Measurements from ENCODE around the gene BEST1. TPM values are rescaled to one million over a fixed set of nuclear protein-coding genes. Genes with fewer than 3 reads are reported as not detected.

The BEST1 gene
- total and polyA plus RNA-seq, 2 of the 13 experiments (the other 11 are each of a cell fraction or from before 2014, with no cell fraction given), result 0.09 to 0.65 TPM

DNA sequence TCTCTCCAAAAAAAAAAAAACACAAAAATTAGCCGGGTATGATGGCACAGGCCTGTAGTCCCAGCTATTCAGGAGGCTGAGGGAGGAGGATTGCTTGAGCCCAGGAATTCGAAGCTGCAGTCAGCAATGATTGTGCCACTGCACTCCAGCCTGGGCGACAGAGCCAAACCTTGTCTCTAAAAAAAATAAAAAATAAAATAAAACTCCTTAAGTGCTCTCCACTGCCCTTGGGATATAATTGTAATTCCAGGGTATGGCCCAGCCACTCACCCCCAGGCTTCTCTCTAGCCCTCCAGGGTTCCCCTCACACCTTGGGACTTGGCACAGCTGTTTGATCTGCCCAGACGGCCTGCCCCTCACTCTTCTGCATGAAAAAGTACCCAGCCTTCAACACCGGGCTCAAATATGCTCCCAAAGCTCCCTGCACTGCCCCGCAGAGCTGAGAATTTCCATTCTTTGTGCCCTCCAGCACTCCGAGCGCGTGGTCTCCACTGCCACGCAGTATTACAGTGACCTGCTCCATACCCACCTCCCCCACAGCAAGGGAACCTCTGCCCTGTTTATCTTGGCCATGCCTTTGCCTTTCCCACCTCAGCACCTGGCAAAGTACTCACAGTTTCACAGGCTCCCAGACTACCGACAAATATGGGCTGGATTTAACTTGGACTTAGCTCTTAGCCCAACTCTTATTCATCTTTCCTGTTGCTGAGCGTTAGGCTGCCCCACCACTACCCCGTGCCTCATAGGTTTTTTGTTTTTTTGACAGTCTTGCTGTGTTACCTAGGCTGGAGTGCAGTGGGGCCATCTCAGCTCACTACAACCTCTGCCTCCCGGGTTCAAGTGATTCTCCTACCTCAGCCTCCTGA lies 24.8 kb downstream of the BEST1 start (continued):
- TF ChIP-seq SETDB1 (CRISPR knock-in tag; IDR thresholded peaks at IDR 0.05; ENCODE audit: borderline replicate concordance) (no peak), POLR2A (IDR thresholded peaks at IDR 0.05; ENCODE audit: insufficient read depth in 1 of 2, low read depth in 2 of 2, low read length in 2 of 2) (peak; percentile 61 to 66), ZNF337 (CRISPR knock-in tag; IDR thresholded peaks at IDR 0.05; ENCODE audit: borderline replicate concordance, low read depth) (no peak), HNF4A (CRISPR knock-in tag; IDR thresholded peaks at IDR 0.05) (peak; percentile 75), NR1H2 (CRISPR knock-in tag; IDR thresholded peaks at IDR 0.05; ENCODE audit: borderline replicate concordance, low read depth) (no peak), ZNF343 (CRISPR knock-in tag; IDR thresholded peaks at IDR 0.05) (no peak), GPN1 (CRISPR knock-in tag; IDR thresholded peaks at IDR 0.05; ENCODE audit: borderline replicate concordance) (no peak), FOXA1 (IDR thresholded peaks at IDR 0.05) (no peak), FOXA1 (CRISPR knock-in tag; IDR thresholded peaks at IDR 0.05) (peak; percentile 78), ZBTB1 (CRISPR knock-in tag; IDR thresholded peaks at IDR 0.05; ENCODE audit: borderline replicate concordance) (no peak), NR3C1 (CRISPR knock-in tag; IDR thresholded peaks at IDR 0.05) (no peak), ZNF124 (CRISPR knock-in tag; IDR thresholded peaks at IDR 0.05) (0 out of 2 replicates have a peak, but pooled peaks have one; percentile 41), TRIM24 (CRISPR knock-in tag; IDR thresholded peaks at IDR 0.05) (no peak), CEBPG (CRISPR knock-in tag; IDR thresholded peaks at IDR 0.05) (0 out of 2 replicates have a peak, but pooled peaks have one; percentile 25), HOXA3 (CRISPR knock-in tag; IDR thresholded peaks at IDR 0.05) (peak; percentile 35; the same call in 1 of the 2 replicates), KAT8 (CRISPR knock-in tag; IDR thresholded peaks at IDR 0.05) (peak; percentile 35; the same call in 1 of the 2 replicates), YEATS2 (CRISPR knock-in tag; IDR thresholded peaks at IDR 0.05; ENCODE audit: borderline replicate concordance) (peak; percentile 44; the same call in 1 of the 2 replicates), RARA (CRISPR knock-in tag; IDR thresholded peaks at IDR 0.05) (peak; percentile 46; the same call in 1 of the 2 replicates), MED1 (CRISPR knock-in tag; IDR thresholded peaks at IDR 0.05) (peak; percentile 78)
- TF ChIP-seq, protein P1, sequence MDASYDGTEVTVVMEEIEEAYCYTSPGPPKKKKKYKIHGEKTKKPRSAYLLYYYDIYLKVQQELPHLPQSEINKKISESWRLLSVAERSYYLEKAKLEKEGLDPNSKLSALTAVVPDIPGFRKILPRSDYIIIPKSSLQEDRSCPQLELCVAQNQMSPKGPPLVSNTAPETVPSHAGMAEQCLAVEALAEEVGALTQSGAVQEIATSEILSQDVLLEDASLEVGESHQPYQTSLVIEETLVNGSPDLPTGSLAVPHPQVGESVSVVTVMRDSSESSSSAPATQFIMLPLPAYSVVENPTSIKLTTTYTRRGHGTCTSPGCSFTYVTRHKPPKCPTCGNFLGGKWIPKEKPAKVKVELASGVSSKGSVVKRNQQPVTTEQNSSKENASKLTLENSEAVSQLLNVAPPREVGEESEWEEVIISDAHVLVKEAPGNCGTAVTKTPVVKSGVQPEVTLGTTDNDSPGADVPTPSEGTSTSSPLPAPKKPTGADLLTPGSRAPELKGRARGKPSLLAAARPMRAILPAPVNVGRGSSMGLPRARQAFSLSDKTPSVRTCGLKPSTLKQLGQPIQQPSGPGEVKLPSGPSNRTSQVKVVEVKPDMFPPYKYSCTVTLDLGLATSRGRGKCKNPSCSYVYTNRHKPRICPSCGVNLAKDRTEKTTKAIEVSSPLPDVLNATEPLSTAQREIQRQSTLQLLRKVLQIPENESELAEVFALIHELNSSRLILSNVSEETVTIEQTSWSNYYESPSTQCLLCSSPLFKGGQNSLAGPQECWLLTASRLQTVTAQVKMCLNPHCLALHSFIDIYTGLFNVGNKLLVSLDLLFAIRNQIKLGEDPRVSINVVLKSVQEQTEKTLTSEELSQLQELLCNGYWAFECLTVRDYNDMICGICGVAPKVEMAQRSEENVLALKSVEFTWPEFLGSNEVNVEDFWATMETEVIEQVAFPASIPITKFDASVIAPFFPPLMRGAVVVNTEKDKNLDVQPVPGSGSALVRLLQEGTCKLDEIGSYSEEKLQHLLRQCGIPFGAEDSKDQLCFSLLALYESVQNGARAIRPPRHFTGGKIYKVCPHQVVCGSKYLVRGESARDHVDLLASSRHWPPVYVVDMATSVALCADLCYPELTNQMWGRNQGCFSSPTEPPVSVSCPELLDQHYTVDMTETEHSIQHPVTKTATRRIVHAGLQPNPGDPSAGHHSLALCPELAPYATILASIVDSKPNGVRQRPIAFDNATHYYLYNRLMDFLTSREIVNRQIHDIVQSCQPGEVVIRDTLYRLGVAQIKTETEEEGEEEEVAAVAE (CRISPR knock-in tag; IDR thresholded peaks at IDR 0.05; ENCODE audit: borderline replicate concordance), result peak; percentile 42; the same call in 1 of the 2 replicates
- TF ChIP-seq, protein P2, sequence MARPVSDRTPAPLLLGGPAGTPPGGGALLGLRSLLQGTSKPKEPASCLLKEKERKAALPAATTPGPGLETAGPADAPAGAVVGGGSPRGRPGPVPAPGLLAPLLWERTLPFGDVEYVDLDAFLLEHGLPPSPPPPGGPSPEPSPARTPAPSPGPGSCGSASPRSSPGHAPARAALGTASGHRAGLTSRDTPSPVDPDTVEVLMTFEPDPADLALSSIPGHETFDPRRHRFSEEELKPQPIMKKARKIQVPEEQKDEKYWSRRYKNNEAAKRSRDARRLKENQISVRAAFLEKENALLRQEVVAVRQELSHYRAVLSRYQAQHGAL (CRISPR knock-in tag; IDR thresholded peaks at IDR 0.05; ENCODE audit: not compliant biosample characterization), result no peak
- TF ChIP-seq, protein P3, sequence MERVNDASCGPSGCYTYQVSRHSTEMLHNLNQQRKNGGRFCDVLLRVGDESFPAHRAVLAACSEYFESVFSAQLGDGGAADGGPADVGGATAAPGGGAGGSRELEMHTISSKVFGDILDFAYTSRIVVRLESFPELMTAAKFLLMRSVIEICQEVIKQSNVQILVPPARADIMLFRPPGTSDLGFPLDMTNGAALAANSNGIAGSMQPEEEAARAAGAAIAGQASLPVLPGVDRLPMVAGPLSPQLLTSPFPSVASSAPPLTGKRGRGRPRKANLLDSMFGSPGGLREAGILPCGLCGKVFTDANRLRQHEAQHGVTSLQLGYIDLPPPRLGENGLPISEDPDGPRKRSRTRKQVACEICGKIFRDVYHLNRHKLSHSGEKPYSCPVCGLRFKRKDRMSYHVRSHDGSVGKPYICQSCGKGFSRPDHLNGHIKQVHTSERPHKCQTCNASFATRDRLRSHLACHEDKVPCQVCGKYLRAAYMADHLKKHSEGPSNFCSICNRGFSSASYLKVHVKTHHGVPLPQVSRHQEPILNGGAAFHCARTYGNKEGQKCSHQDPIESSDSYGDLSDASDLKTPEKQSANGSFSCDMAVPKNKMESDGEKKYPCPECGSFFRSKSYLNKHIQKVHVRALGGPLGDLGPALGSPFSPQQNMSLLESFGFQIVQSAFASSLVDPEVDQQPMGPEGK (CRISPR knock-in tag; IDR thresholded peaks at IDR 0.05), result peak; percentile 31; the same call in 1 of the 2 replicates
